Uterus (tissue), 4 donors: ENCODE measurements around the gene PDE10A. TPM values are rescaled to one million over a fixed set of nuclear protein-coding genes. Genes with fewer than 3 reads are reported as not detected.
"Not testable (repeated sequence)": the region's sequence is repeated elsewhere in the genome, so short reads cannot be mapped to it uniquely, and the experiment has no call there.

Experiments used
- DNase-seq, 2 donors: peaks; one replicate each; pipeline ENCODE4 v3.0.0-alpha.2; 2019 to 2020
- H3K27ac ChIP-seq, 2 donors: fragments of 200-600 bp; sonication (generic); 1 replicate in 1 of 2; 2 replicates in 1 of 2; pipeline ENCODE4 v1.5.1; 2016 to 2018
- H3K27me3 ChIP-seq, 2 donors: fragments of 200-600 bp; sonication (generic); one replicate each; pipeline ENCODE4 v1.5.1; 2018 to 2019; ENCODE audit warnings: control low read depth in 1 of 2
- H3K36me3 ChIP-seq, 2 donors: fragments of 200-600 bp; sonication (generic); one replicate each; pipeline ENCODE4 v1.5.1; 2019; ENCODE audit warnings: control low read depth in 1 of 2
- H3K4me1 ChIP-seq, 2 donors: fragments of 200-600 bp; sonication (generic); one replicate each; pipeline ENCODE4 v1.5.1; 2018 to 2019; ENCODE audit warnings: control low read depth in 1 of 2
- H3K4me3 ChIP-seq, 2 donors: fragments of 200-600 bp; sonication (generic); 1 replicate in 1 of 2; 2 replicates in 1 of 2; pipeline ENCODE4 v1.5.1; 2018 to 2019; ENCODE audit warnings: mild to moderate bottlenecking in 1 of 2
- H3K9me3 ChIP-seq, 2 donors: fragments of 200-600 bp; sonication (generic); one replicate each; pipeline ENCODE4 v1.5.1; 2019; ENCODE audit warnings: control low read depth in 1 of 2
- CTCF ChIP-seq, 4 experiments: fragments of 200-600 bp in 2 of 4; fragments of 450-650 bp in 2 of 4; sonication (generic) in 2 of 4; IDR thresholded peaks; one replicate each; pipeline ENCODE4 v1.5.1; 2016 to 2019; ENCODE audit warnings: antibody characterized with exemption in 4 of 4, mild to moderate bottlenecking in 2 of 4, moderate library complexity in 1 of 4
- POLR2A ChIP-seq, 2 donors: fragments of 450-650 bp; IDR thresholded peaks; one replicate each; pipeline ENCODE4 v1.6.1; 2016; ENCODE audit warnings: antibody characterized with exemption in 2 of 2, mild to moderate bottlenecking in 1 of 2, moderate library complexity in 1 of 2
- intact Hi-C: fragments of 100-400 bp; cut with DNase I; formaldehyde crosslinking; loops from one replicate; pipeline ENCODE4 v1.15.1; 2023; ENCODE audit warnings: low total_unique reads
- total RNA-seq, 4 donors: library from RNA; depleted of rRNA in 3 of 4; stranded (reverse); fragments of >200 nt in 3 of 4; gene quantifications; one replicate each; pipeline versions ENCODE4 v1.1.0 to v1.2.4, GENCODE V29; 2014 to 2023
- donor health status: DM: yes; HTN: yes; CAD: no.

Gene PDE10A
- total RNA-seq, 4 donors from 2014 or later = 13.0 to 73.5 (median 36.4) TPM

- H3K4me3 ChIP-seq = no peak overlapping the region
- H3K4me1 ChIP-seq = no peaks in the 10 kb centered on the region
- no peaks in the 10 kb centered on the region for H3K27me3 ChIP-seq
- H3K36me3 ChIP-seq = no peaks in the 10 kb centered on the region
- TF ChIP-seq POLR2A (IDR thresholded peaks at IDR 0.05) (no peak), CTCF (IDR thresholded peaks at IDR 0.05) (no peak)
- no peak for DNase-seq
- intact Hi-C loops = no loop called here
- no peaks in the 10 kb centered on the region for H3K9me3 ChIP-seq
- no peak overlapping the region for H3K27ac ChIP-seq
Observed at GRCh38 chr6:165599596-165600487, 63.2 kb downstream of the PDE10A start.

GRCh38 chr6:165599121-165599520, 63.9 kb downstream of the PDE10A start:
- no peak for TF ChIP-seq CTCF (IDR thresholded peaks at IDR 0.05)
- no peak for TF ChIP-seq POLR2A (IDR thresholded peaks at IDR 0.05)
- Histone ChIP-seq H3K4me3 (no peak overlapping the region), H3K4me1 (no peaks in the 10 kb centered on the region), H3K27me3 (no peaks in the 10 kb centered on the region), H3K27ac (no peak overlapping the region), H3K36me3 (no peaks in the 10 kb centered on the region), H3K9me3 (no peaks in the 10 kb centered on the region)
- intact Hi-C loops = no loop called here
- no peak for DNase-seq

- no peaks in the 10 kb centered on the region for H3K9me3 ChIP-seq
Observed at GRCh38 chr6:165597821-165598220, 65.2 kb downstream of the PDE10A start.

GRCh38 chr6:165594584-165595333, 68.3 kb downstream of the PDE10A start:
- Histone ChIP-seq H3K9me3 (no peaks in the 10 kb centered on the region), H3K4me1 (no peaks in the 10 kb centered on the region), H3K36me3 (no peaks in the 10 kb centered on the region), H3K27ac (no peak overlapping the region), H3K4me3 (no peak overlapping the region), H3K27me3 (no peaks in the 10 kb centered on the region)
- TF ChIP-seq CTCF (IDR thresholded peaks at IDR 0.05) (no peak), POLR2A (IDR thresholded peaks at IDR 0.05) (no peak)
- DNase-seq = no peak
- intact Hi-C loops = no loop called here

More at GRCh38 chr6:165597821-165598220, 65.2 kb downstream of the PDE10A start:
- TF ChIP-seq CTCF (IDR thresholded peaks at IDR 0.05) (no peak), POLR2A (IDR thresholded peaks at IDR 0.05) (no peak)
- no peaks in the 10 kb centered on the region for H3K36me3 ChIP-seq
- no peak overlapping the region for H3K4me3 ChIP-seq
- no peaks in the 10 kb centered on the region for H3K4me1 ChIP-seq
- no peak overlapping the region for H3K27ac ChIP-seq
- H3K27me3 ChIP-seq = no peaks in the 10 kb centered on the region
- intact Hi-C loops = no loop called here
- no peak for DNase-seq

GRCh38 chr6:165592947-165593346, 70.1 kb downstream of the PDE10A start:
- DNase-seq, H3K27ac ChIP-seq, H3K36me3 ChIP-seq, H3K4me1 ChIP-seq, intact Hi-C loops, H3K27me3 ChIP-seq, H3K4me3 ChIP-seq, H3K9me3 ChIP-seq: not testable (repeated sequence)
